Measurements from ENCODE around the gene CNPY2.
"Not testable (repeated sequence)": the region's sequence is repeated elsewhere in the genome, so short reads cannot be mapped to it uniquely, and the experiment has no call there.

The CNPY2 gene

GRCh38 chr12:56348776-56349175 is 33.0 kb upstream of the CNPY2 start:
- H3K79me1 ChIP-seq (ENCODE audit: low read length) = peaks cover 5% of the 10 kb centered on the region
- H3K9me3 ChIP-seq (ENCODE audit: insufficient read depth, low read depth, low read length) = no peaks in the 10 kb centered on the region
- peaks cover 5% of the 10 kb centered on the region in 2 experiments for H3K4me1 ChIP-seq (ENCODE audit: control insufficient read depth in 1 of 2, insufficient read depth in 2 of 2, low read length in 2 of 2)
- no peak overlapping the region for H2AK5ac ChIP-seq (ENCODE audit: low read length)
- no peak overlapping the region for H3K4me2 ChIP-seq (ENCODE audit: low read length)
- no peak overlapping the region for H2BK12ac ChIP-seq (ENCODE audit: low read length)
- no peak overlapping the region for H3K4me3 ChIP-seq (ENCODE audit: low read depth, low read length)
- H3K27ac ChIP-seq (ENCODE audit: low read depth, low read length) = no peak overlapping the region
- peaks cover 43 to 58% of the 10 kb centered on the region in 2 experiments for H3K36me3 ChIP-seq (ENCODE audit: control insufficient read depth in 1 of 2, insufficient read depth in 2 of 2, low read length in 2 of 2)
- no peak overlapping the region for H4K12ac ChIP-seq (ENCODE audit: low read depth, low read length)
- H3K27me3 ChIP-seq (ENCODE audit: insufficient read depth, low read length) = no peaks in the 10 kb centered on the region
- no CpG with 5 or more reads among the region's 5 CpGs for WGBS (ENCODE audit: extremely low coverage, insufficient coverage, insufficient read length)
- no peak overlapping the region for H3K23ac ChIP-seq (ENCODE audit: low read length)
- H3K4ac ChIP-seq (ENCODE audit: low read depth, low read length) = no peak overlapping the region
- no peak overlapping the region for H2BK120ac ChIP-seq (ENCODE audit: insufficient read depth, low read length, poor library complexity)
- no peak overlapping the region for H3K14ac ChIP-seq (ENCODE audit: low read length)
- H4K8ac ChIP-seq (ENCODE audit: low read depth, low read length) = no peak overlapping the region
- no peak overlapping the region for H2AFZ ChIP-seq (ENCODE audit: insufficient read depth, low read length, poor library complexity)
- H2BK5ac ChIP-seq (ENCODE audit: low read depth, low read length, poor library complexity) = no peak overlapping the region
- no peak overlapping the region for H3K9ac ChIP-seq (ENCODE audit: low read length)
- H3K79me2 ChIP-seq (ENCODE audit: control insufficient read depth, insufficient read depth, low read length, poor library complexity) = no peaks in the 10 kb centered on the region
- DNase-seq = no peak
- no peak overlapping the region for H3K18ac ChIP-seq (ENCODE audit: low read length)
- no peak overlapping the region for H4K91ac ChIP-seq (ENCODE audit: low read depth, low read length)

- not testable (repeated sequence) for H3K18ac ChIP-seq (ENCODE audit: low read length); H3K9me3 ChIP-seq (ENCODE audit: insufficient read depth, low read depth, low read length)
These were observed 31.5 kb upstream of the CNPY2 start for GRCh38 chr12:56347255-56347654.

GRCh38 chr12:56346675-56347074 is 30.9 kb upstream of the CNPY2 start:
- H3K9ac ChIP-seq (ENCODE audit: low read length) = no peak overlapping the region
- no peak overlapping the region for H2BK12ac ChIP-seq (ENCODE audit: low read length)
- H3K9me3 ChIP-seq (ENCODE audit: insufficient read depth, low read depth, low read length) = no peaks in the 10 kb centered on the region
- no peaks in the 10 kb centered on the region for H3K27me3 ChIP-seq (ENCODE audit: insufficient read depth, low read length)
- no peak overlapping the region for H2AK5ac ChIP-seq (ENCODE audit: low read length)
- H3K36me3 ChIP-seq (ENCODE audit: control insufficient read depth in 1 of 2, insufficient read depth in 2 of 2, low read length in 2 of 2) = peaks cover 41 to 69% of the 10 kb centered on the region in 2 experiments
- H3K18ac ChIP-seq (ENCODE audit: low read length) = no peak overlapping the region
- H2AFZ ChIP-seq (ENCODE audit: insufficient read depth, low read length, poor library complexity) = no peak overlapping the region
- no peak overlapping the region for H4K91ac ChIP-seq (ENCODE audit: low read depth, low read length)
- no peak overlapping the region for H3K4me2 ChIP-seq (ENCODE audit: low read length)
- no CpG with 5 or more reads among the region's 7 CpGs for WGBS (ENCODE audit: extremely low coverage, insufficient coverage, insufficient read length)
- no peak overlapping the region for H4K8ac ChIP-seq (ENCODE audit: low read depth, low read length)
- H2BK5ac ChIP-seq (ENCODE audit: low read depth, low read length, poor library complexity) = no peak overlapping the region
- no peak overlapping the region for H3K14ac ChIP-seq (ENCODE audit: low read length)
- peaks cover 5% of the 10 kb centered on the region in 2 experiments for H3K4me1 ChIP-seq (ENCODE audit: control insufficient read depth in 1 of 2, insufficient read depth in 2 of 2, low read length in 2 of 2)
- H3K27ac ChIP-seq (ENCODE audit: low read depth, low read length) = no peak overlapping the region
- H3K23ac ChIP-seq (ENCODE audit: low read length) = no peak overlapping the region
- peaks cover 5% of the 10 kb centered on the region for H3K79me1 ChIP-seq (ENCODE audit: low read length)
- H2BK120ac ChIP-seq (ENCODE audit: insufficient read depth, low read length, poor library complexity) = no peak overlapping the region
- DNase-seq = no peak
- no peak overlapping the region for H3K4me3 ChIP-seq (ENCODE audit: low read depth, low read length)
- H3K4ac ChIP-seq (ENCODE audit: low read depth, low read length) = no peak overlapping the region
- H4K12ac ChIP-seq (ENCODE audit: low read depth, low read length) = no peak overlapping the region
- H3K79me2 ChIP-seq (ENCODE audit: control insufficient read depth, insufficient read depth, low read length, poor library complexity) = no peaks in the 10 kb centered on the region

More at GRCh38 chr12:56347255-56347654, 31.5 kb upstream of the CNPY2 start:
- not testable (repeated sequence) for H3K4me2 ChIP-seq (ENCODE audit: low read length); H2AK5ac ChIP-seq (ENCODE audit: low read length); H3K23ac ChIP-seq (ENCODE audit: low read length); H3K14ac ChIP-seq (ENCODE audit: low read length); H3K27me3 ChIP-seq (ENCODE audit: insufficient read depth, low read length); H3K4me1 ChIP-seq (ENCODE audit: control insufficient read depth in 1 of 2, insufficient read depth in 2 of 2, low read length in 2 of 2); H4K91ac ChIP-seq (ENCODE audit: low read depth, low read length); H3K9ac ChIP-seq (ENCODE audit: low read length); H3K4me3 ChIP-seq (ENCODE audit: low read depth, low read length); H4K8ac ChIP-seq (ENCODE audit: low read depth, low read length); H3K4ac ChIP-seq (ENCODE audit: low read depth, low read length); H3K27ac ChIP-seq (ENCODE audit: low read depth, low read length); H3K79me2 ChIP-seq (ENCODE audit: control insufficient read depth, insufficient read depth, low read length, poor library complexity); DNase-seq; H3K79me1 ChIP-seq (ENCODE audit: low read length); H2BK12ac ChIP-seq (ENCODE audit: low read length); H2AFZ ChIP-seq (ENCODE audit: insufficient read depth, low read length, poor library complexity); H2BK120ac ChIP-seq (ENCODE audit: insufficient read depth, low read length, poor library complexity); H4K12ac ChIP-seq (ENCODE audit: low read depth, low read length); H2BK5ac ChIP-seq (ENCODE audit: low read depth, low read length, poor library complexity)
- no CpG with 5 or more reads among the region's 9 CpGs for WGBS (ENCODE audit: extremely low coverage, insufficient coverage, insufficient read length)
- H3K36me3 ChIP-seq (ENCODE audit: control insufficient read depth in 1 of 2, insufficient read depth in 2 of 2, low read length in 2 of 2) = peaks cover 41 to 69% of the 10 kb centered on the region in 2 experiments

- H3K27me3 ChIP-seq (ENCODE audit: insufficient read depth, low read length); H2BK120ac ChIP-seq (ENCODE audit: insufficient read depth, low read length, poor library complexity); H3K4me2 ChIP-seq (ENCODE audit: low read length); H3K14ac ChIP-seq (ENCODE audit: low read length); H3K9me3 ChIP-seq (ENCODE audit: insufficient read depth, low read depth, low read length); H4K12ac ChIP-seq (ENCODE audit: low read depth, low read length); DNase-seq; H2BK5ac ChIP-seq (ENCODE audit: low read depth, low read length, poor library complexity); H2BK12ac ChIP-seq (ENCODE audit: low read length); H4K8ac ChIP-seq (ENCODE audit: low read depth, low read length); H2AK5ac ChIP-seq (ENCODE audit: low read length); H3K79me2 ChIP-seq (ENCODE audit: control insufficient read depth, insufficient read depth, low read length, poor library complexity); H4K91ac ChIP-seq (ENCODE audit: low read depth, low read length); H3K18ac ChIP-seq (ENCODE audit: low read length); H2AFZ ChIP-seq (ENCODE audit: insufficient read depth, low read length, poor library complexity); H3K79me1 ChIP-seq (ENCODE audit: low read length); H3K4me3 ChIP-seq (ENCODE audit: low read depth, low read length); H3K9ac ChIP-seq (ENCODE audit: low read length); H3K4me1 ChIP-seq (ENCODE audit: control insufficient read depth in 1 of 2, insufficient read depth in 2 of 2, low read length in 2 of 2); H3K4ac ChIP-seq (ENCODE audit: low read depth, low read length); H3K27ac ChIP-seq (ENCODE audit: low read depth, low read length); H3K23ac ChIP-seq (ENCODE audit: low read length): not testable (repeated sequence)
- no CpG with 5 or more reads among the region's 2 CpGs for WGBS (ENCODE audit: extremely low coverage, insufficient coverage, insufficient read length)
- H3K36me3 ChIP-seq (ENCODE audit: control insufficient read depth in 1 of 2, insufficient read depth in 2 of 2, low read length in 2 of 2) = peaks cover 18 to 39% of the 10 kb centered on the region in 2 experiments
These were observed 26.5 kb upstream of the CNPY2 start for GRCh38 chr12:56342290-56342689.
